Cardiac fibroblast (primary cell): Measurements from ENCODE around the gene CHD2.

Source experiments
- DNase-seq, 2 donors: peaks; one replicate each; pipeline versions ENCODE4 v3.0.0 to v3.0.0-alpha.2; 2010; ENCODE audit warnings: low read depth in 2 of 2
- H3K4me3 ChIP-seq, 2 donors: replicated peaks in 1 of 2; 1 replicate in 1 of 2; 2 replicates in 1 of 2; pipeline ENCODE4 v1.5.1; 2011; ENCODE audit warnings: low read depth in 2 of 2, low read length in 2 of 2, mild to moderate bottlenecking in 2 of 2, moderate library complexity in 1 of 2
- TF ChIP-seq, protein P1 (sequence below): IDR thresholded peaks from one replicate; pipeline ENCODE4 v1.5.1; 2011; ENCODE audit warnings: low read depth, mild to moderate bottlenecking, low read length, inconsistent platforms

CHD2 gene

DNA sequence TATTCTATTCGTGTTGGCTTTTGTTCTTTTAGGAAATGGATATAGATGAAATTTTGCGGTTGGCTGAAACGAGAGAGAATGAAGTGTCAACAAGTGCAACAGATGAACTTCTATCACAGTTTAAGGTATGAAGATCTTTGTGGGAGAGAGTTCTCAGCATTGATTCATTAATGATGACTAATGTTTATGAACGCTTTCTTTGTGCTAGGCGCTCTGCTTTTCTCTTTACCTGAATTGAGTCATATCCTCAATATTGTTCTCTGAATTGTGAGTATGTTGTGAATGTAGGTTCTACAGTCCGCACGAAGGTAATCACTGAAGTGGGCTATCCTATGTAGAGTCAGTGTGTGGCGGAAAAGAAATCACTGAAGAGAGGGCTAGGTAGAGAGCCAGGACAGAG lies 81.2 kb downstream of the CHD2 start:
- peak in 1 of 2 donors; percentile 74 for DNase-seq
- TF ChIP-seq, protein P1, sequence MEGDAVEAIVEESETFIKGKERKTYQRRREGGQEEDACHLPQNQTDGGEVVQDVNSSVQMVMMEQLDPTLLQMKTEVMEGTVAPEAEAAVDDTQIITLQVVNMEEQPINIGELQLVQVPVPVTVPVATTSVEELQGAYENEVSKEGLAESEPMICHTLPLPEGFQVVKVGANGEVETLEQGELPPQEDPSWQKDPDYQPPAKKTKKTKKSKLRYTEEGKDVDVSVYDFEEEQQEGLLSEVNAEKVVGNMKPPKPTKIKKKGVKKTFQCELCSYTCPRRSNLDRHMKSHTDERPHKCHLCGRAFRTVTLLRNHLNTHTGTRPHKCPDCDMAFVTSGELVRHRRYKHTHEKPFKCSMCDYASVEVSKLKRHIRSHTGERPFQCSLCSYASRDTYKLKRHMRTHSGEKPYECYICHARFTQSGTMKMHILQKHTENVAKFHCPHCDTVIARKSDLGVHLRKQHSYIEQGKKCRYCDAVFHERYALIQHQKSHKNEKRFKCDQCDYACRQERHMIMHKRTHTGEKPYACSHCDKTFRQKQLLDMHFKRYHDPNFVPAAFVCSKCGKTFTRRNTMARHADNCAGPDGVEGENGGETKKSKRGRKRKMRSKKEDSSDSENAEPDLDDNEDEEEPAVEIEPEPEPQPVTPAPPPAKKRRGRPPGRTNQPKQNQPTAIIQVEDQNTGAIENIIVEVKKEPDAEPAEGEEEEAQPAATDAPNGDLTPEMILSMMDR: no peak
- no peak overlapping the region for H3K4me3 ChIP-seq

DNA sequence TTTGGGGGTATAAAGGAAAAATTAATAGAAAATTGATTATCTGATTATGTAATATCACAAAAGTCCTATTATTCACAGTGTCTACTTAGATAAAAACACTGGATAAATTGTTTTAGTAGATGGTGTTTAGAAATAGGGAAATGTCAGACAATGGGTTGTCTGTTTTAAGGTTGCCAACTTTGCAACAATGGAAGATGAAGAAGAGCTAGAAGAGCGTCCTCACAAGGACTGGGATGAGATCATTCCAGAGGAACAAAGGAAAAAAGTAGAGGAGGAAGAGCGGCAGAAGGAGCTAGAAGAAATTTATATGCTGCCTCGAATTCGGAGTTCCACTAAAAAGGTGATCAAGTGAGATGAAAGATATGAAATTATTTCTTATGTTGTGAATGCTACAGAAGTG lies 84.0 kb downstream of the CHD2 start:
- TF ChIP-seq, protein P1: no peak
- no peak for DNase-seq
- H3K4me3 ChIP-seq: no peak overlapping the region

DNA sequence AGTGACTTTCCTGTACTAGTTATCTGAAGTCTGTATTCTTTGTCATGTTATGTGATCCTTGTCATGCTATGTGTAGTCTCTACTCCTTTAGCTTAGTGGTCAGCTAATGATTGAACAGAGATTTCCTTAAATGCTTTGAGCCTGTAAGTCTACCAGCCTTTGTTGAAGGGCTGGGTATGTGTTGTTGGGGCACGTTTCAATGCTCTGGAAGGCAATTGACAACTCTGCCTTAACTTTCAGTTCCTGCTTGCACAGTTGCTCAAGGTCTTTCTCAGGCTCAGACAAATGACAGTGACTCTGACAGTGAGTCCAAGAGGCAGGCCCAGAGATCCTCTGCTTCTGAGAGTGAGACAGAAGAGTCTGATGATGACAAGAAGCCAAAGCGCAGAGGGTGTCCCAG lies 89.3 kb downstream of the CHD2 start:
- TF ChIP-seq, protein P1: no peak
- no peak for DNase-seq
- no peak overlapping the region for H3K4me3 ChIP-seq

DNA sequence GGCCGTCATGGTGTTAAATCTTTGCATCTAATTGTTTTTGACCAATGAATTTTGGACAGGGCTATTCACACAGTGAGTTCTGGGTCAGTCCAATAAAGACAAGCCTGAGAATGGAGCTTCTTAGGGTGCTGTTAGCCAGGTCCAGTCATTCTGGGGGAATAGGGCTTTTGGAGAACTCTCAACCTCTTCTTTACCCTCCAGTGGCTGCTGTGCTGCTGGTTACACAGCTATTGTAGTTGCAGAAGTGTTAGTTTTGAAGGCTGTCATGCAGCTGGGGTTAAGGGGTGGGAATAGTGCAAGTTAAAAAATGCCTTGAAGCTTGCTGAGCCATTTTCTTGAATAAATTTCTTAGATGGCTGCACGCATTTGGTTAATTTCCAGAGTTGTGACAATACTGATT lies 89.9 kb downstream of the CHD2 start:
- DNase-seq: no peak
- no peak overlapping the region for H3K4me3 ChIP-seq
- TF ChIP-seq, protein P1: no peak

DNA sequence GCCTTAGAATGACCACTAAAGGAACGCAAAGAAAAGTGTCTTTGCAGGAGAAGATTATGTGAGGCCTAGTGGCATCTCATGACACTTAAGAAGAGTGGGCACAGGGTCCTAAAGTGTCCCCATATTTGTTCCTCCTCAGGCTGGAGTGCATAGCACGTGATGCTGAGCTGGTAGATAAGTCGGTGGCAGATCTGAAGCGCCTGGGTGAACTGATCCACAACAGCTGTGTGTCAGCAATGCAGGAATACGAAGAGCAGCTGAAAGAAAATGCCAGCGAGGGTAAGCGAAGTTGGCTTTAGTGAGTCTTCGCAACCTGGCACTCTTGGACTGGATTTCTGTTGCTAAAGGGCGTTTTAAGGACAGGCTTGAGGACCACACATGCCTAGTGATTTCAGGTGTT lies 92.6 kb downstream of the CHD2 start:
- DNase-seq: no peak
- H3K4me3 ChIP-seq: no peak overlapping the region
- TF ChIP-seq, protein P1: no peak

DNA sequence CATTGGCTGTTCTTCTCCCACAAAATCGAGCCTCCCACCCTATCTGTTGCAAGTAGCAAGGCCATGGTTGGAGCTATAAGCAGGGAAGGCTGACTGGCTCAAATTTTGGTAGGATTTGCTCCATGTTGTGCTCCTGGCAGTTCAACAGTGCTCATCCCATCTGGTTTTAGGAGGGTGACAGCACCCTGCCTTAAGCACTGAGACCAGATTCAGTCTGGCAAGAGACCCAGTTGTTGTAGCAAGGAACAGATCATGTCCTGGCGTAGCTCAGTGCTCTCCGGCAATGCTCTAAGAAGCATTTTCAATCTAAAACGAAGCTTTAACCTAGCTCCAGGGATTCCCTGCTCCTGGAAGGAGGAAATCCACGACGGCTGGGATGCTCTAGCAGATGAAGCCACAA lies 97.7 kb downstream of the CHD2 start:
- TF ChIP-seq, protein P1: no peak
- DNase-seq: no peak
- no peak overlapping the region for H3K4me3 ChIP-seq

DNA sequence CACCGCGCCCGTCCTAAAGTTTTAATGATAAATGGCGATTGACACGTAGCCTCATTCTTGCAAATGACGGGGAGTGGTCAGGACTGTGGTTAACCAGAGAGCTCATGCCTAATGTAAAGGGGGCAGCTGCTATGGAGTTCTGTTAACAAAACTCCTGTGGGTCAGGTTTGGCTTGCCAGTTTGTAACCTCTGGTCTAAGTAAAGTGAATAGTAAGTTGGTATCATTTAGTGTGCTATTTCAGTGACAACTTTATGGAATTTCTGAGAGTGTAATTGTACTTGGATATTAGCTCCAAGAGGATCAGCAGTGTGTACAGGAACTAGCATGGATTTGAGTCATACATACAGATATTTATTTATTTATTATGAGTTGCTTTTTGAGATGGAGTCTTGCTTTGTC lies 101.0 kb downstream of the CHD2 start:
- TF ChIP-seq, protein P1: no peak
- no peak for DNase-seq
- H3K4me3 ChIP-seq: no peak overlapping the region
